ENCODE data around the gene ACADVL. TPM values are rescaled to one million over a fixed set of nuclear protein-coding genes. Genes with fewer than 3 reads are reported as not detected.

Gene ACADVL
- total and polyA plus RNA-seq, 2 of the 4 experiments (the other 2 are of a cell fraction), result 139 to 752 TPM

- no peak overlapping the region for H2BK120ac ChIP-seq (ENCODE audit: low read depth, low read length)
- no peaks in the 10 kb centered on the region for H3K9me3 ChIP-seq (ENCODE audit: control insufficient read depth, insufficient read depth, low read length)
- DNase-seq, result peak; percentile 71
- no peak overlapping the region for H3K27ac ChIP-seq (ENCODE audit: insufficient read depth, low read length)
- peak overlapping the region; percentile 84 for H3K4ac ChIP-seq (ENCODE audit: low read depth, low read length)
- peak overlapping the region; percentile 59 for H3K4me3 ChIP-seq (ENCODE audit: insufficient read depth, low read depth, low read length)
- no peaks in the 10 kb centered on the region for H3K36me3 ChIP-seq (ENCODE audit: control insufficient read depth, insufficient read depth, low read length)
- peak overlapping the region; percentile 57; the same call in 1 of the 2 replicates for H4K5ac ChIP-seq (ENCODE audit: low read depth, low read length)
- ChIA-PET CTCF (interaction anchor here (1.0 to 2.5 kb wide), 7 partner anchors 10 to 132 kb away, joined by 3 to 10 read pairs (median 4); no protein-coding TSS in a partner anchor), POLR2A (ENCODE audit: unreplicated experiment) (no interaction called here)
- dilution Hi-C loops (cut with HindIII; ENCODE audit: low sequenced_read_pairs, unreplicated experiment), result no loop called here
- no peak overlapping the region for H2BK5ac ChIP-seq (ENCODE audit: low read depth, low read length, poor library complexity, severe bottlenecking)
- H3K18ac ChIP-seq (ENCODE audit: low read depth, low read length), result no peak overlapping the region; the same call in 1 of the 2 replicates
- H2AK5ac ChIP-seq (ENCODE audit: low read depth, low read length), result peak overlapping the region; percentile 0; the same call in 1 of the 2 replicates
- in situ Hi-C loops (cut with MboI; ENCODE audit: low sequenced_read_pairs), result no loop called here
- BruUV-seq (replicated peaks), result no TSS peak
- H3K27me3 ChIP-seq (ENCODE audit: control insufficient read depth, insufficient read depth, low read length), result no peaks in the 10 kb centered on the region
- H3K9ac ChIP-seq (ENCODE audit: low read depth, low read length), result peak overlapping the region; percentile 75
- H2BK15ac ChIP-seq (ENCODE audit: low read depth, low read length), result no peak overlapping the region
- H3K9me1 ChIP-seq (ENCODE audit: insufficient read depth, low read length), result peaks cover 13% of the 10 kb centered on the region; the same call in 1 of the 2 replicates
- peak overlapping the region; percentile 96 for H2AFZ ChIP-seq (replicated peaks; ENCODE audit: low read length, poor library complexity)
- peaks cover 2% of the 10 kb centered on the region; the same call in 1 of the 2 replicates for H3K4me1 ChIP-seq (ENCODE audit: control insufficient read depth, insufficient read depth, low read length)
- peak overlapping the region; percentile 31 for H4K91ac ChIP-seq (ENCODE audit: insufficient read depth, low read depth, low read length)
- no peak overlapping the region; the same call in 1 of the 2 replicates for H3K23ac ChIP-seq (ENCODE audit: low read depth, low read length)
- TF ChIP-seq MAZ (IDR thresholded peaks at IDR 0.05; ENCODE audit: borderline replicate concordance, low read depth, low read length) (no peak), RCOR1 (IDR thresholded peaks at IDR 0.05; ENCODE audit: insufficient replicate concordance, low read length) (peak; percentile 16), CEBPB (IDR thresholded peaks at IDR 0.05; ENCODE audit: low read depth, low read length) (no peak), POLR2A (IDR thresholded peaks at IDR 0.05; ENCODE audit: low read depth, low read length) (0 out of 2 replicates have a peak, but pooled peaks have one; percentile 19), ELK1 (IDR thresholded peaks at IDR 0.05; ENCODE audit: borderline replicate concordance, low read depth, low read length) (no peak)
- H3K14ac ChIP-seq (replicated peaks; ENCODE audit: low read depth, low read length), result peak overlapping the region; percentile 79
- peak overlapping the region; percentile 80 to 83; a peak in 3 of 4 replicates for H4K8ac ChIP-seq (ENCODE audit: low read depth in 2 of 2, low read length in 2 of 2)
- no peak overlapping the region for H3K56ac ChIP-seq (ENCODE audit: extremely low read depth, insufficient read depth, low read length)
- intact Hi-C loops (cut with micrococcal nuclease), result loop anchor here (1.0 to 2.0 kb wide), 2 partner anchors 41 to 126 kb away; no protein-coding TSS in a partner anchor
- ATAC-seq (ENCODE audit: low read depth), result peak; percentile 24
- peak overlapping the region; percentile 93 for H3K4me2 ChIP-seq (ENCODE audit: low read depth, low read length)
- H2BK20ac ChIP-seq (ENCODE audit: low read depth, low read length), result no peak overlapping the region
- no peaks in the 10 kb centered on the region for H3K79me1 ChIP-seq (ENCODE audit: low read depth in 1 of 2, low read length in 2 of 2)
- 20% methylated on average over 2 of the region's 18 CpGs; no CpG with 5 or more reads in 1 of the 2 experiments for WGBS, 2 experiments (ENCODE audit: extremely low coverage in 2 of 2, insufficient read length in 1 of 2)
- peak overlapping the region; percentile 80 for H2AK9ac ChIP-seq (replicated peaks; ENCODE audit: low read depth, low read length, poor library complexity)
- peaks cover 3% of the 10 kb centered on the region; the same call in 1 of the 2 replicates for H4K20me1 ChIP-seq (ENCODE audit: insufficient read depth, low read length)
Measured at GRCh38 chr17:7177954-7178477, 41.7 kb upstream of the ACADVL start.

All from IMR-90 (cell line).